Measurements from ENCODE around the gene SMU1.

Gene SMU1

DNA sequence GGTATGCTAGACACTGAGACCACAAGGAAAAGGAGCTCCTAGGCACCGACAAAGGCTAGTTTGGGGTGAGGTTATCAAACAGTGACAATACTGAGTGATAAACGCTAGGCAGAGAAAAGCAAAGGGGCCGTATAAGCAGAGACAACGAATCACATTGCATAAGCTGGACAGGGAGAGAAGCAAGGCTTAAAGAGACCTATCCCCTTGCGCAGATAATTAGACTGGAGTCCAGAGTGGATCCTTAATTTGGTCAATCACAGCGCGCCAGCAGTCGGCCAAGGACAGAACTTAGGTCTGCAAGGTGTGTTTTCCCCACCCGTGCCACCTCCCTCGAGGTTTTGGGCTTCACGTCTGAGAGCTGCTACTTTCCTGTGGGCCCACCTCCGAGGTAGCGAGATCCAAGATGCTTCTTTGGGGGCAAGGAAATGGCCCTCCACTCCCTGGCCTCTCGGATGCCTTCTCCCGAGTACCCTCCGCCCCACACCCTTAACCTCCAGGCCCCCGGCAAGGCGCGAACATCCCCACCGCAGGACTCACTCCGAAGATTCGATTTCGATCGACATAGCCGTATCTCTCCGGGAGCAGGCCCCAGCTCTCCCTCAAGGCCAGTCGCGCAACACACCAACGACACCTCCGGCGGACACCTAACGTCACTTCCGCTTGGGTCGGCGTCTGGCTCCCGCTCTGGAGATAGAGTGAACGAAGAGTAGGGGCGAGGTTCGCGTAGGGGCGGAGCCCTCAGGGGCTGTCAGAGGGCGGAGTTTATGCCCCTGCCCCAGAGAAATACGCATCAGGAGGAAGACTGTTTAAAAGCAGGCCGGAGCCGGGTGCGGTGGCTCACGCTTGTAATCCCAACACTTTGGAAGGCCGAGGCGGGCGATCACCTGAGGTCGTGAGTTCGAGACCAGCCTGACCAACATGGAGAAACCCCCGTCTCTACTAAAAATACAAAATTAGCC is at the start of gene SMU1:
Gene SMU1, minus strand, starts transcription at position 629 of the 959 bp plus-strand sequence. Its CDS starts 66 bp downstream, at position 563.
- peak; percentile 83 to 86 for DNase-seq (ENCODE audit: low read depth in 1 of 2, low spot score in 1 of 2)

DNA sequence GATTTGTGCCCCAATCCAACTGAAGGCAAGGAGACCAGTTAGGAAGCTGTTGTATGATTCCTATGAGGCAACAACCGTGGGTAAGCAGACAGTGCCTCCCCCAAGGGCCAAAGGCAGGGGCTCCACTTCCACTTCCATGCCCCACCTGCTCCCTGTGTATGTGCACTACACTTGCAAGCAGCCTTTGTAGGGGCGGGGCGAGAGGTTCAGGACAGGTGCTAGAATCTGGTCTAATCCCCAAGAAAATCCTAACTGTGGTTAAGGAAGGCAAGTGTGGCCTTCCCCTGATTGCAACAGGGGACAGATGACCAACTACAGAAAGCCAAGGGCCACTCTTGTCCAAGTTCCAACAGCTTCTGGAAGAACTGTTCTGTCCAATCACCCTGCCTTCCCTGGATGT is 49.0 kb upstream of the SMU1 start:
- DNase-seq (ENCODE audit: low read depth in 1 of 2, low spot score in 1 of 2), result no peak

DNA sequence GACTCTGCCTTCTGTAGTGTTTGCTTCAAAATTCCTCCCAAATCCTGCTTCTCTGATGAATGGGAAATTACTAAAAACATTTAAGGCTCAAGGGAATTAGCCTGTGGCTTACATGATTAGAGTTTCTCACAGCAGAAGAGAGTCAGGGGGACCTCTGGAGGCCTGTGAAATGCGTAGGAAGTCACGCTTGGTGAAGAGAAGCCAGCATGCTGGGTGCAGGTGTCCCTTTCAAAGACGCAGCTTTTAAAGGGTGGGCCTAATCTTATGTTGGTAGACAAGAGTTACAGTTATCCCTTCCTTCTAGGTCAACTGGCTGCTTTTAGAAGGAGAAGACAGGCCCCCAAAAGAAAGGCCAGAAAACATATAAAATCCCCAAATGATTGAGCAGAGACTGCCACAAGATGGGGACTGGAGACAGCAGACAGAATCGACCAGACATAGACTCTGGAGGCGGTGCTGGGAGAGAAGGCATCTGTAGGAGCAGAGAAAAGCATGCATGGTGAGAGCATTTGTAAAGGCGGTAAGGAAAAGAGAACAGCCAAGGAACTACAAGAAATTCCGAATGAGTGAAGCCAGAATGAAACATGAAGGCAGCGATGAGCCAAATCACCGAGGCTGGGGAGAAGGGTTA is 48.4 kb upstream of the SMU1 start:
- DNase-seq (ENCODE audit: low read depth in 1 of 2, low spot score in 1 of 2), result no peak

DNA sequence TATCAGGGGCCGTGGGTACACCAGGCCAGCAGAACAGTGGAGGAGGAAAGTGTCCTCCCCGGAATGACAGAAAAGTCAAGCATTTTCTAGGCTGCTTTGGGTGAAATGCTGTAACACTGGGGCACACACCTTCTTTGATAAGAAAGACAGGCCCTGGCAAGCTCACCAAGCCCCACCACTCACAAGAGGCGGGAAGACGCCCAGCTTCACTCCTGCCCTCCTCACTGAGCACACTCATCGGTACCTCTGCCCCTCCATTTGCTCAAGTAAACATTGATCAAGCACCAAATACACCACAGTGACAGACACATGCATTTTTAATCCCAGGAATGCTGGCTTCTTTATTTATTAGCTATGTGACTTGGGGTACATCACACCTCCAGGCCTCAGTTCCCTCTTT is 47.6 kb upstream of the SMU1 start:
- no peak for DNase-seq (ENCODE audit: low read depth in 1 of 2, low spot score in 1 of 2)

DNA sequence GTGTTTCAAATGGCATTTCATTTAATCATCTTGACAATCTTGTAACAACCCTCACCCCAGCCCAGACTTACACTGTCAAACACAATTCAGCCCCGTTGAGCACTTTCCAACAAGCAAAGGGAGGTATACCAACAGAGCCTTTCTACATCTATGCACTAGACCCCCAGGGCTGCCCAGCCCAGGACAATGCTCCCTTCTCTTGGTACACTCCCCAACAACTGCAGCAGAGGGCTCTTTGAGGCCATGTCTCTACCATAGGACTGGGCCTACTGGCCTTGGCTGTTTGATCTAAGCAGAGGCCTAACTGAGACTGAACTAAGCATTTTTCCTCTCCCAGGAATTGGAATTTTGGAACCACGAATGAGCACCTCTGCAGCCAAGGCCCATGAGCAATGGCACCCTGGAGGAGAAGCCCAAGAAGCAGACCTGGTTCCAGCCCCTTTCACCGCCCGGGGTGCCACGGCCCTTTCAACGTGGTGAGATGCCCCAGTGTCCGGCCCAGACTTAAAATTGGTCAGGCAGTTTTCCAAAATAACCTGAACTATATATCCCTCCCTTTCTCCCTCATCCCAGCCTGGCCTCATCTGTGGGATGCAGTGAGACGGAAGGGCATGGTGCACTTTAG is 47.0 kb upstream of the SMU1 start:
- DNase-seq (ENCODE audit: low read depth in 1 of 2, low spot score in 1 of 2), result no peak

DNA sequence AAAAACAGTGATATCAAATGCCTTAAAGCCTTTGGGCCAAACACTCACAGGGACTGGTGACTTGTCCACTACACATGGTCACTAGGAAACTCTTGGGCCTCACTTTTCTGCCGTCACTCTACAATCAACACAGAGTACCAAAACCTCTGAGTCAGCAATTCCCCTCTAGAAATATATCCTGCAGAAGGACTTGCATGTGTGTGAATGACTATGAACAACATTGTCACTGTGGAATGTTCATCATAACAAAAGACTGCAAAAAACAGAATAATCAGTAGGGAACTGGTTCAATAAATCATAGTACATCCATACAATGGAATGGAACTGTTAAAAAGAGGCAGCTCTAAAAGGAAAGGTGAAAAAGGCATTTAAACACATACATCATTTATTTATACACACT is 44.1 kb upstream of the SMU1 start:
- DNase-seq (ENCODE audit: low read depth in 1 of 2, low spot score in 1 of 2), result no peak

DNA sequence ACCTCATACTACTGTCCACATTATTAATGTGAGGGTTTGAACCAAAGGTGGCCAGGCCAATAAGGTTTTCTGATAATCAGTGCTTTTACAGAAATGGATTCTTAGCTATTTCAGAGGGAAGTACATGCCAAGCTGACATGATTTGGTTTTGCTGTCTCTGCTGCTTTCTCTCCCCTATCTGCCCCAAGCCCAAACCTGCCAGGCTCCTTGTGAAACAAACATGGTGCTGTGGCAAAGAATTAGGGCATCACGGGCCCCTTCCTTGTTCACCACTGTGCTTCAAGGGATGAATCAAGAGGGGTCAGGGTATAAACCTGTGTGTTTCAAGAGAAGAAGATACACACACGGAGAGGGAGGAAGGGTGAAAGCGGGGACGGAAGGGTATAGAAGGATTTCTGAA is 41.3 kb upstream of the SMU1 start:
- DNase-seq (ENCODE audit: low read depth in 1 of 2, low spot score in 1 of 2), result no peak

DNA sequence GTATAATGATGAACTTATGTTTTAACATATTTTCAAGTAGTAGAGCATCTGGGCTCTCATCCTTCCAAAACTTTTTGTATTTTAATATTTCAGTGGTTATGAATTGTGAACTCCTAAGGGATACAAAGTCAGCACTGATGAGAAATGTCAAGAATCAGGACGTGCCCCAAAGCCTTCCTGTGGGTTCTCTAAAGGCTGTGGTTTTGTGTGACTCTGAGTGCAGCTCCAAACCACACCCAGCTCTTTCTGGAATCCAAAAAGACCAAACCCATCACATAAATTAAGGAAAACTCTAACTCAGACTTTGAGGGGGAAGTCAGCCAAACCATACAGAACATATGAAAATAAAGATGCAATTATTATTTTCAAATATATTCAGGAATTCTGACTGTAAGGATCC is 40.8 kb upstream of the SMU1 start:
- no peak for DNase-seq (ENCODE audit: low read depth in 1 of 2, low spot score in 1 of 2)

DNA sequence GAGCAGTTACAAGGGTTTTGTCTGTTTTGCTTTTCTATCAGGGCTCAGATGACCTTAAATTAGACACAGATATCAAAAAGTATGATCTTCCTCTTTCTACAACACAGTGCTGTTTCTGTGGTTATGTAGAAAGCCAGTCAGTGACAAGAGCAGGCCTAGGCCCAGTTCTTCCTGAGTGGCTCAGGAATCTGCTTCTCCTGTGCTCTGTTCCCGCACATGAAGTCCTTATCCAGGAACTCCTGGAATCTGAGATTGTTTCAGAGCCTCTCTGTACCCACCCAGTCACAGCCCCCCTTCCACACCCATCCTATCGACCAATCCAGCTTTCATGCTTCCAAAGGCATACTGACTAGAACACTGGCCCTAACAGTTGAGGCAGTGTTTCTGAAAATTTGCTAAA is 40.4 kb upstream of the SMU1 start:
- DNase-seq (ENCODE audit: low read depth in 1 of 2, low spot score in 1 of 2), result no peak

DNA sequence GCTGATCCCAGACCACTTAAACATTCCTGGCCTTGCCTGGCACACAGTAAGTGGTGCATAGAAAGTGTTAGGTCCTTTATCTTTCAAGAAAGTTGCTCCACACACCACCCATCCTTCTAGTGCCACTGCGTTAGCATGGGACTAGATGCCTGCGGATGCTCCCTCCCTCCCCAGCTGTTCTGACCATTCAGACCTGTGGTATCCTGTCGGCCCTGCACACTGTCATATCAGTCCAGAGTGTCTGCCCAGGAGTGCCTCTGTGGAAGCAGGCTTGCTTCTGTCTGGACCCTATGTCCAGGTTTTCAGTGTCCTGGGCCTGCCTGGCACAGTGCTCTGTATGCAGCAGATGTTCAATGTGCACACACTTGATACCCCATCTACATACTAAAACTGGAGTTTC is 38.3 kb upstream of the SMU1 start:
- no peak for DNase-seq (ENCODE audit: low read depth in 1 of 2, low spot score in 1 of 2)

DNA sequence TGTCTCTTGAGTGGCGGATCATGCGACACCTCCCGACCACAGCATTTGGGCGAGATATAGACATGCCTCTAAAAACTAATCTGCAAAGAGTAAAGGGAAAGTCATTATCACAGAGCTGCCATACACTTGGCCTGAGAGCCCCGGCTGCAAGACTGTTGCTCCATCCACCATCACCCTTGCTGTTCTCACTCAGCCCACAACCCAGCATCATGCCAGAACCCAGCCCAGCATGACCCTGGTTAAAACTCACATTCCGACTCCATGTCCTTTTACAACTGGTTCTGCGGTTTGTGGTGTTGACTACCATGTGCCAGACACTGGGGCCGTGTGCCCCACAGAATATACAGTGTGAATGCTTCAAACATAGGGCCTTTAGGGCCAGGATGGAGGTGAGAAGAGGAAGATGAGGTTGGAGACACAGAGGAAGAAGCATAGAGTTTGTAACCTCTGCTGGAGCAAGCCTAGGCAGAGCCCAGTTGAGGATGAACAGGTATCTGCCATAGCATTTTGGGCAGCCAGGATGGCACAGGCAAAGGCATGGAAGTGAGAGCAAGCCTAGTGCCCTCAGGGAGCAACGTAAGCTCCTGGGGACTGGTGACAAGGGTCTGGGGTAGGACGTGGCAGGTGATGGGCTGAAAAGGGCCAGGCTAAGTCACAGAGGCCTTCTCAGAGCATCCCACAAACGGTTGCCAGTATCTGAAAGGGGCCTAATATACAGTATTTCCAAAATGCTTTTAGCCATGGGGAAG is 37.5 kb upstream of the SMU1 start:
- DNase-seq (ENCODE audit: low read depth in 1 of 2, low spot score in 1 of 2), result no peak

DNA sequence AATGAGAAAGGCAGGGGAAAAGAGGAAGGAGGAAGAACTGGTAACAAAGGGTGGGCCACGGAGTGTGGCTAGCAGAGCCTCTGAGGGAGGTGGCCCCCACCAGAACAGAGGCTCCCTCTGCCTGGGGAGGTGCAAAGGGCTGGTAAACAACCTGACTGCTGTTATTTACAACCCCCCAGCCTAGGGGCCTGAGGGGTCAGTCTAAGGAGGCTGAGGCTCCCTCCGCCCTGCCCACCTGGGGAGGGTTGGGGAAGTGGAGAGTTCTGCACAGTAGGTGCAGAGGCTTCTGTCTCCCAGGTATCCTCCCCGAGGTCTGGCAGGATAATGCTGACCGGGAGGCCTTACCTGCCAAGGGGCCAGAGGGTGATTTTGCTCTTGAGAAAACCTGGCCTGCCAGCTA is 35.6 kb upstream of the SMU1 start:
- no peak for DNase-seq (ENCODE audit: low read depth in 1 of 2, low spot score in 1 of 2)

DNA sequence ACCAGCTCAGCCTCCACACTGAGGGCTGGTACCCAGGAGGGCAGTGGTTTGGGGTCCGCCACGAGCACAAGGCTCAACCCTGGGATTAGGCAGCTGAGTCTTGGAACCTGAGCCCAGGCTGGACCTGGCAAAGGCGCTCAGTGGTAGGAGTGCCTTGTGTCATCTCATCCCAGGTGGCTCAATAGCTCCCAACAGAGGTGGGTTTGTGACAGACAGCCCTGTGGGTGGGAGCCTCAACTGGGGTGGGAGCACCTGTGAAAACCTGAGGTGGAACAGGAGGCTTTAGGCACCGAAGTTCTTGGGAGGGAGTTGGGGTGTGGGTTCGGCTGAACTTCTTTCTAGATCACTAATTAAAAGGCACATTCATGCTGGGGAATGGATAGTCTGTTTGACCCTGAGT is 35.2 kb upstream of the SMU1 start:
- DNase-seq (ENCODE audit: low read depth in 1 of 2, low spot score in 1 of 2), result no peak

DNA sequence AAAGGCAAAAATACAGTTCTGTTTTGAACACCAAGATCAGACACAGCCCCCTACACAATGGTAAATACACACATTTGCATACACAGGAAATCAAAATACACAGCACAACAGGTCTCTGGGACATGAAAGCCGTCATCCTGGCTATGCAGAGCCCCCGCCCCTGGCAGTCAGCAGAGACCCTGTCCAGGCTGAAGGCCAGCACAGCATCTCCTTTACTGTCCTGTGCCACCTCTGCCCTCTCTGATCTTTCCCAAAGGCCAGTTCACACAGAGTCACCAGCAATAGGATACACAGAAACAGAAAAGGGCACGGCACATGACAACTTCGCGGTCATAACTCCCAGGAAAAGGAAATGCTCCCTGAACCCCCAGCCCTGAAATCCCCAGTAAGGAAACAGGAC is 34.2 kb upstream of the SMU1 start:
- no peak for DNase-seq (ENCODE audit: low read depth in 1 of 2, low spot score in 1 of 2)

DNA sequence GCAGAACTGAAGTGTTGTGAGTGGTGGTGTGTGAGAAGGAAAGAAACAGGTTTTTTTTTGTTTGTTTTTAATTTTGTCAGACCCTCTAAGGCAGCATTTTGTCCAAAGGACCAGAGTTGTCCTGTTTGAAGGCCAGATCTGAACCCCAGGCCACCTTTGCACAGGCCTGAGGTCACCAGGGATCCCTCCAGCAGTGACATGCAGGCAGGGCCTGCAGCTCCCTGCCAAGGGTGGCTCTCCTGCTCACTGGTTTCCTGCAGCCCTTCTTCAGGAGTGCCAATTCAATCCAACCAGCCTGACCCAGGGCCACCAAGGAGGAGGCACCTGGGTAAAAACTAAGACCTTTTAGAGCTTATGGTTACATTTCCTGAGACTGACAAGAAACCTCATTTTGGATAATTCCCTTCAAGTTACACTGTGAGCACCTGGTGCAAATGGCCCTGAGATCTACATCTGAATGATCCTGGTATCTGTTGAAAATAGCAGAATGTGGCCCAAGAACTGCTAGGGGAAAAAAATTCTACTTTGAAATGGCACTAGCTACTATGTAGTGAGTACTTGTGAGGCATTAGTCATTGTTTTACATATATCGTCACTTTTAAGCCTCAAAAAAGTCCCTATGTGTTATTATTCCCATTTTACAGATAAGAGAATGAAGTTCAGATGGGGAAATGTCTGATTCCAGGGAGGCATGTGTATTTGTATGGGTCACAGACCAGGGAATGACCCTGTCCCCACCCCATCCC is 33.5 kb upstream of the SMU1 start:
- DNase-seq (ENCODE audit: low read depth in 1 of 2, low spot score in 1 of 2), result no peak

DNA sequence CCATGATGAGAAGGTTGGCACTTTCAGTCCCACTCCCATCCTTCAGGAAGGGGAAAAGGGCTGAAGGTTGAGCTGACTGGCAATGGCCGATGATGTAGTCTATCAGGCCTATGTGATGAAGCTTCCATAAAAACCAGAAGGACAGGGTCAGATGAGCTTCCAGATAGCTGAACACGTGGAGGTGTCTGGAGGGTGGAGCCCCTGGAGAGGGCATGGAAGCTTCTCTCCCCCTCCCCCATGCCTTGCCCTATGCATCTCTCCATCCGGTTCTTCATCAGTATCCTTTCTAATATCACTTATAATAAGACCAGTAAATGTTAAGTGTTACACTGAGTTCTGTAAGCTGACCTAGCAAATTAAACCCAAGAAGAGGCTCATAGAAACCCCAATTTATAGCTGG is 32.6 kb upstream of the SMU1 start:
- DNase-seq (ENCODE audit: low read depth in 1 of 2, low spot score in 1 of 2), result no peak

DNA sequence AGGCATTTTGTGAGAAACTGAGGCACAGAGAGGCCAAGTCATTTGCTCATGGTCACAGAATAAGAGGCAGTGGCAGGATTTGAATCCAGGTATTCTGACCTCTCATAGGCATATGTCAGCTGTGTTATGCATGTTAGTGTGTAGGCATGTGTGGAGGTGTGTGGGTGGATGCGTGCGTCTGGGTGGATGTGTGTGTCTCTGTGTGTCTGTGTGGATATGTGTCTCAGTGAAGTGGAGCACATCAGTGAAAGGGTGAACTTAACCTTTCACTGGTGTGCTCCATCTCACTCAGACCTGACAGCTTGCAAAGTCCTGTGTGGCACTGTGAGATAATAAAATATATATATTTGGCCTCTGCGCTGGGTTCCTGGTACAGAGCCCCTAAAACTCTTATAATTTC is 32.0 kb upstream of the SMU1 start:
- no peak for DNase-seq (ENCODE audit: low read depth in 1 of 2, low spot score in 1 of 2)

DNA sequence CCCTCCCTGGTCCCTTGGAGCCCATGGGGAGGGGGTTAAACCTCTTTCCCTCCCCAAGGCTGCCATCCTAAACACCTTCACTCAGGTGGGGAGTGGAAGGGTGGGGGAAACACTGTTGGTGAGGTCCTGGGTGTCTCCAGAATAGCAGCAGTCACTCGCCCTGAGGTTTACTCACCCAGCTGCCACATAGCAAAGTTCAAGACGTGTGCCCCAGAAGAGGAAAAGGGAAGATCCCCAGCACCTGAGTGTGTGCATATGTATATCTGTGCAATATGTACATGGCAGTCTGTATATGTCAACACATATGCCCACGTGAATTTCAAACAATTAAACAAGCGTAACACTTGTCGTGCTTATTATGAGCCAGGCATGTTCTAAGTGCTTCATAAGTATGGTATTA is 31.3 kb upstream of the SMU1 start:
- DNase-seq (ENCODE audit: low read depth in 1 of 2, low spot score in 1 of 2), result no peak

DNA sequence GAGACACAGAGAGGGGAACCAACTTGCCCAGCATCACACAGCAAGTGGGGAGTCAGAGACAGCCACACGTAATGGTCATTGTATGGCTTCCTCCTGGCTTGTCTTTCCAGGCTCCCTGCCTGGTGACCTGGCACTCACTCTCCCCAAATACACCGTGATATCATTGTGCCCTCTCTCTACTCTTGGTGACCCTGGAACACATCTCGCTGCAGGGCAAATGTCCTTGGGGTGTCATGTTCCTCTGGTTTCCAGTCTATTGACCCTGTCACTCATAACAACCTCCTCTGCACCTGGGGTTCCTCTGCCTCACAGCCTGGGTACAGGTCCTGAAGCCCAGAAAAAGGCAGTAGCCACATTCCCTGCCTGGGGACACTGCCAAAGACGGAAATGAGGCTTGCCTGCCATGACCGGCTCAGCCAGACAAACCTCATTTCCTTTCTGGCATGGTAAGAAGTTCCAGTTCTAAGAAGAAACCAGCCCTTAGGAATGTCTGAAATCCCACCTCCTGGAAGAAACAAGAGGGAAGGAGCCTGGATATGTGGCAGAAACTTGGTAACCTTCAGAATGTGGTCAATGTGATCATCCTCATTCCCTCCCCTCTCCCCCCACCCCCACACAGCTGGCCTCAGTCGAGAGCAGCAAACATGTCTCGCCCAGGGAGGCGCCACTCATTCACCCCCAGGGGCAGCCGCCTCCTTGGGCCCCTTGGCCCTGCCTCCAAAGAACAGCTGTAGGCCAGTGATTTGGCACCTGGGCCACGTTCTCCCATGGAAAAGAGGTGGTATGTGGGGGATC is 30.6 kb upstream of the SMU1 start:
- DNase-seq (ENCODE audit: low read depth in 1 of 2, low spot score in 1 of 2), result no peak

DNA sequence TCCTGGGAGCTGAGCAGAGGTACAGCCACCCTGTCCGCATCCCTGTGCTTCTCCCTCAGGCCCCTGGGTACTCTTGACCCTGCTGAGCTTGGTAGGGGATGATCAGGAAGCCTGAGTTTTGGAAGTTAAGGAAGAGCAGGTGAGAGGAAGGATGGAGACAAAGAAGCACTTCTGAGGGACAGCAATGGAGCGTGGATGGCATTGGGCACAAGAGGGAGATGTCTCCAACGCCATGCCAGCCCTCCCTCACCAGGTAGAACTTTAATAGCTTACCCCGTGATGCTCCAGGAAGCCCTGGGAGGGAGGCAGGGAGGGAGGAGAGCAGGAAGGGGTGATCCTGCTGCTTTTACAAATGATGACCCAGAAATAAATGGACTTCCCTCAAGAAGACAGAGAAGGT is 29.9 kb upstream of the SMU1 start:
- DNase-seq (ENCODE audit: low read depth in 1 of 2, low spot score in 1 of 2), result no peak

Measured in stimulated activated CD4-positive, alpha-beta T cell treated with anti-CD3 and anti-CD28 coated beads, Interleukin-15, amount 100 ng/mL, for 1 hour (primary cell).